IMR-90 (cell line): Measurements from ENCODE around the gene SLC9B1. TPM values are rescaled to one million over a fixed set of nuclear protein-coding genes. Genes with fewer than 3 reads are reported as not detected.

ENCODE experiments used
- MAFK ChIP-seq: IDR thresholded peaks from 2 replicates; pipeline ENCODE4 v1.6.1; 2012; ENCODE audit warnings: low read depth, low read length, improper control_type of control experiment
- MXI1 ChIP-seq: IDR thresholded peaks from 2 replicates; pipeline ENCODE4 v1.6.1; 2012; ENCODE audit warnings: low read depth, mild to moderate bottlenecking, low read length, moderate library complexity, borderline replicate concordance
- RAD21 ChIP-seq: IDR thresholded peaks from 2 replicates; pipeline ENCODE4 v1.6.1; 2012; ENCODE audit warnings: low read length, improper control_type of control experiment
- polyA plus RNA-seq, 3 experiments: library from polyadenylated mRNA; depleted of rRNA; stranded (reverse); fragments of >200 nt; gene quantifications; 2 replicates each; pipeline ENCODE4 v1.2.3, GENCODE V29; 2012; ENCODE audit warnings: low replicate concordance in 1 of 3
- total RNA-seq: library from RNA; depleted of rRNA; stranded (reverse); fragments of >200 nt; gene quantifications from 2 replicates; pipeline ENCODE4 v1.2.3, GENCODE V29; 2012
- TF ChIP-seq, protein P1 (sequence below): conservative IDR thresholded peaks from 2 replicates; pipeline ENCODE4 v1.5.1; 2012; ENCODE audit warnings: mild to moderate bottlenecking, low read depth, low read length, improper control_type of control experiment
- TF ChIP-seq, protein P2 (sequence below): fragments of 150-350 bp; IDR thresholded peaks from 2 replicates; pipeline ENCODE4 v1.6.1; 2016; ENCODE audit warnings: low read depth, mild to moderate bottlenecking, low read length, moderate library complexity, borderline replicate concordance

SLC9B1 gene
- total and polyA plus RNA-seq, 2 of the 4 experiments (the other 2 are of a cell fraction): 0.07 to 0.18 TPM

GRCh38 chr4:103019308-103020124, at the start of gene SLC9B1 (continued):
- TF ChIP-seq, protein P1, sequence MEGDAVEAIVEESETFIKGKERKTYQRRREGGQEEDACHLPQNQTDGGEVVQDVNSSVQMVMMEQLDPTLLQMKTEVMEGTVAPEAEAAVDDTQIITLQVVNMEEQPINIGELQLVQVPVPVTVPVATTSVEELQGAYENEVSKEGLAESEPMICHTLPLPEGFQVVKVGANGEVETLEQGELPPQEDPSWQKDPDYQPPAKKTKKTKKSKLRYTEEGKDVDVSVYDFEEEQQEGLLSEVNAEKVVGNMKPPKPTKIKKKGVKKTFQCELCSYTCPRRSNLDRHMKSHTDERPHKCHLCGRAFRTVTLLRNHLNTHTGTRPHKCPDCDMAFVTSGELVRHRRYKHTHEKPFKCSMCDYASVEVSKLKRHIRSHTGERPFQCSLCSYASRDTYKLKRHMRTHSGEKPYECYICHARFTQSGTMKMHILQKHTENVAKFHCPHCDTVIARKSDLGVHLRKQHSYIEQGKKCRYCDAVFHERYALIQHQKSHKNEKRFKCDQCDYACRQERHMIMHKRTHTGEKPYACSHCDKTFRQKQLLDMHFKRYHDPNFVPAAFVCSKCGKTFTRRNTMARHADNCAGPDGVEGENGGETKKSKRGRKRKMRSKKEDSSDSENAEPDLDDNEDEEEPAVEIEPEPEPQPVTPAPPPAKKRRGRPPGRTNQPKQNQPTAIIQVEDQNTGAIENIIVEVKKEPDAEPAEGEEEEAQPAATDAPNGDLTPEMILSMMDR: no peak
- TF ChIP-seq MXI1 (no peak; the same call in 1 of the 2 replicates), MAFK (no peak), RAD21 (no peak)
- TF ChIP-seq, protein P2, sequence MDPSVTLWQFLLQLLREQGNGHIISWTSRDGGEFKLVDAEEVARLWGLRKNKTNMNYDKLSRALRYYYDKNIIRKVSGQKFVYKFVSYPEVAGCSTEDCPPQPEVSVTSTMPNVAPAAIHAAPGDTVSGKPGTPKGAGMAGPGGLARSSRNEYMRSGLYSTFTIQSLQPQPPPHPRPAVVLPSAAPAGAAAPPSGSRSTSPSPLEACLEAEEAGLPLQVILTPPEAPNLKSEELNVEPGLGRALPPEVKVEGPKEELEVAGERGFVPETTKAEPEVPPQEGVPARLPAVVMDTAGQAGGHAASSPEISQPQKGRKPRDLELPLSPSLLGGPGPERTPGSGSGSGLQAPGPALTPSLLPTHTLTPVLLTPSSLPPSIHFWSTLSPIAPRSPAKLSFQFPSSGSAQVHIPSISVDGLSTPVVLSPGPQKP: no peak
